Spleen (tissue), 7 donors: ENCODE results near the gene CHCHD2.

ENCODE experiments used
- CTCF ChIP-seq, 11 experiments: fragments of 200-600 bp in 7 of 11; fragments of 450-650 bp in 4 of 11; sonication (generic) in 4 of 11; IDR thresholded peaks in 8 of 11; conservative IDR thresholded peaks in 3 of 11; 1 replicate in 7 of 11; 2 replicates in 4 of 11; pipeline versions ENCODE4 v1.4.0 to v1.8.0; 2016 to 2021; ENCODE audit warnings: antibody characterized with exemption in 11 of 11, inconsistent platforms in 4 of 11, mild to moderate bottlenecking in 1 of 11
- POLR2A ChIP-seq, 3 donors: fragments of 450-650 bp; IDR thresholded peaks; one replicate each; pipeline ENCODE4 v1.5.1; 2017; ENCODE audit warnings: antibody characterized with exemption in 3 of 3, mild to moderate bottlenecking in 1 of 3
- donor health status: DM: no; HTN: no; CAD: no; lungs with moderate emphysema.
- donor health status: DM: no; HTN: no; CAD: no.
- donor health status: DM: no; HTN: no; CAD: no.

- TF ChIP-seq CTCF (IDR thresholded peaks at IDR 0.05 in 8 of 11, conservative IDR thresholded peaks at IDR 0.05 in 3 of 11): no peak
- no peak for TF ChIP-seq POLR2A (IDR thresholded peaks at IDR 0.05)
These were observed 19.5 kb downstream of the CHCHD2 start for GRCh38 chr7:56086761-56087160.
